A549 (cell line): ENCODE results near the gene CDT1. TPM values are rescaled to one million over a fixed set of nuclear protein-coding genes. Genes with fewer than 3 reads are reported as not detected.

Source experiments
- ATAC-seq, 2 experiments: fragments of 200-7000 bp in 1 of 2; fragments of >200 bp in 1 of 2; cut with Nextera tagmentation in 1 of 2; cut with Tn5 transposase in 1 of 2; 3 replicates each; pipeline versions ENCODE4 v1.8.0 to v1.9.1; 2018 to 2020; ENCODE audit warnings: mild to moderate bottlenecking in 1 of 2, moderate library complexity in 1 of 2
- CTCF ChIA-PET: fragments of 300-600 bp; sonication (Branson Sonifier 250); formaldehyde crosslinking; extraction: SDS; loops from one replicate; lab custom pipeline; 2021; ENCODE audit warnings: antibody characterized with exemption, inconsistent platforms; lab: Yijun Ruan, JAX
- POLR2A ChIA-PET: fragments of 350-600 bp; formaldehyde crosslinking; extraction: SDS; loops from one replicate; lab custom pipeline; 2021; ENCODE audit warnings: antibody characterized with exemption, inconsistent platforms; lab: Yijun Ruan, JAX
- DNase-seq, 2 experiments: peaks; one replicate each; pipeline versions ENCODE4 v3.0.0 to v3.0.0-alpha.2; 2011 to 2016; ENCODE audit warnings: low read depth in 1 of 2, low spot score in 1 of 2
- FAIRE-seq: peaks from 2 replicates; lab custom pipeline; 2011; peaks lifted over from hg19 to GRCh38; lab: Jason Lieb, UNC
- H3K27ac ChIP-seq, 2 experiments: fragments of >200 bp; sonication (Bioruptor Twin); formaldehyde crosslinking; 3 replicates each; pipeline ENCODE4 v1.5.1; 2016 to 2017
- H3K4me1 ChIP-seq: fragments of >200 bp; sonication (Bioruptor Twin); formaldehyde crosslinking; 3 replicates; pipeline ENCODE4 v1.6.1; 2016
- H3K4me2 ChIP-seq: fragments of >200 bp; sonication (Bioruptor Twin); formaldehyde crosslinking; 3 replicates; pipeline ENCODE4 v1.6.1; 2016
- H3K4me3 ChIP-seq: fragments of >200 bp; sonication (Bioruptor Twin); formaldehyde crosslinking; 3 replicates; pipeline ENCODE4 v1.5.1; 2016
- H3K9me3 ChIP-seq: fragments of >200 bp; sonication (Bioruptor Twin); formaldehyde crosslinking; 3 replicates; pipeline ENCODE4 v1.6.1; 2016
- CEBPB ChIP-seq, 2 experiments: fragments of >200 bp in 1 of 2; sonication (Bioruptor Twin) in 1 of 2; formaldehyde crosslinking in 1 of 2; IDR thresholded peaks; 2 replicates each; pipeline ENCODE4 v1.6.1; 2012 to 2016
- CHD2 ChIP-seq: fragments of 150-350 bp; IDR thresholded peaks from 2 replicates; pipeline ENCODE4 v1.6.1; 2014; ENCODE audit warnings: low read length; ENCODE audit not compliant: partially characterized antibody
- EHF ChIP-seq: fragments of 250-450 bp; sonication (Bioruptor Pico); IDR thresholded peaks from 2 replicates; pipeline ENCODE4 v1.5.0; 2020; ENCODE audit warnings: mild to moderate bottlenecking
- ESRRA ChIP-seq: fragments of 150-350 bp; IDR thresholded peaks from 2 replicates; pipeline ENCODE4 v1.6.1; 2014; ENCODE audit warnings: mild to moderate bottlenecking, low read length, borderline replicate concordance
- FOSL2 ChIP-seq, 2 experiments: fragments of 450-650 bp in 1 of 2; fragments of >200 bp in 1 of 2; sonication (Bioruptor Twin) in 1 of 2; formaldehyde crosslinking; IDR thresholded peaks; 2 replicates each; pipeline versions ENCODE4 v1.5.0 to v1.6.1; 2016 to 2020; ENCODE audit warnings: mild to moderate bottlenecking in 1 of 2, moderate library complexity in 1 of 2
- HOXB13 ChIP-seq: fragments of 250-450 bp; sonication (Bioruptor Pico); IDR thresholded peaks from 2 replicates; pipeline ENCODE4 v1.5.0; 2020; ENCODE audit warnings: low read depth, mild to moderate bottlenecking, moderate library complexity
- MAX ChIP-seq: IDR thresholded peaks from 2 replicates; pipeline ENCODE4 v1.6.1; 2012
- NFE2L2 ChIP-seq: fragments of 150-350 bp; conservative IDR thresholded peaks from 2 replicates; pipeline ENCODE4 v1.6.1; 2014; ENCODE audit warnings: low read length
- NPAS2 ChIP-seq: fragments of 250-450 bp; sonication (Bioruptor Pico); IDR thresholded peaks from 2 replicates; pipeline ENCODE4 v1.8.0; 2022; ENCODE audit warnings: mild to moderate bottlenecking, moderate library complexity, borderline replicate concordance
- PHF8 ChIP-seq: fragments of 200-600 bp; sonication (generic); IDR thresholded peaks from 2 replicates; pipeline ENCODE4 v1.6.1; 2016; ENCODE audit warnings: low read depth, mild to moderate bottlenecking, antibody characterized with exemption, moderate library complexity, borderline replicate concordance
- POLR2A ChIP-seq: IDR thresholded peaks from 2 replicates; pipeline ENCODE4 v1.6.1; 2012; ENCODE audit warnings: mild to moderate bottlenecking, low read length
- POLR2AphosphoS2 ChIP-seq: conservative IDR thresholded peaks from 2 replicates; pipeline ENCODE4 v1.6.1; 2012; ENCODE audit warnings: low read length, improper control_type of control experiment, inconsistent platforms
- RCOR1 ChIP-seq: fragments of 150-350 bp; IDR thresholded peaks from 2 replicates; pipeline ENCODE4 v1.6.1; 2014; ENCODE audit warnings: antibody characterized with exemption, low read length, low read depth
- RFX5 ChIP-seq: fragments of 450-650 bp; IDR thresholded peaks from 2 replicates; pipeline ENCODE4 v1.7.1; 2014; ENCODE audit warnings: antibody characterized with exemption, mild to moderate bottlenecking, moderate library complexity
- SMC3 ChIP-seq: fragments of >200 bp; sonication (Bioruptor Twin); formaldehyde crosslinking; IDR thresholded peaks from 3 replicates; pipeline ENCODE4 v1.6.1; 2018; ENCODE audit warnings: inconsistent platforms
- SREBF2 ChIP-seq: fragments of 450-650 bp; IDR thresholded peaks from 2 replicates; pipeline ENCODE4 v1.6.1; 2014; ENCODE audit warnings: mild to moderate bottlenecking, moderate library complexity
- TP53 ChIP-seq: fragments of 250-450 bp; sonication (Bioruptor Pico); IDR thresholded peaks from 2 replicates; pipeline ENCODE4 v1.5.0; 2021; ENCODE audit warnings: mild to moderate bottlenecking, moderate library complexity
- USF2 ChIP-seq: fragments of 450-650 bp; IDR thresholded peaks from 2 replicates; pipeline ENCODE4 v1.6.1; 2014; ENCODE audit warnings: antibody characterized with exemption
- ZC3H11A ChIP-seq: fragments of 450-650 bp; IDR thresholded peaks from 2 replicates; pipeline ENCODE4 v1.6.1; 2014; ENCODE audit warnings: antibody characterized with exemption, mild to moderate bottlenecking
- ZFP36 ChIP-seq: fragments of 450-650 bp; IDR thresholded peaks from 2 replicates; pipeline ENCODE4 v1.6.1; 2014; ENCODE audit warnings: borderline replicate concordance; ENCODE audit not compliant: partially characterized antibody
- ZSCAN20 ChIP-seq: fragments of 250-450 bp; sonication (Bioruptor Pico); IDR thresholded peaks from 2 replicates; pipeline ENCODE4 v1.8.0; 2022; ENCODE audit warnings: mild to moderate bottlenecking, moderate library complexity
- WGBS: methylation state at CpG from one replicate; pipeline ENCODE4 v1.1.6; 2017; ENCODE audit errors: missing lambda C conversion rate; 5-methylcytosine and 5-hydroxymethylcytosine counted together
- polyA plus RNA-seq, 4 experiments: library from polyadenylated mRNA; depleted of rRNA in 3 of 4; stranded (reverse); fragments of >200 nt; fragmentation: RNase III in 1 of 4; extraction: RNeasy Plus Mini Kit Qiagen cat#74134 plus additional on column Dnase treatment in 1 of 4; gene quantifications; 2 replicates in 3 of 4; 3 replicates in 1 of 4; pipeline ENCODE4 v1.2.3, GENCODE V29; 2011 to 2017
- TF ChIP-seq, protein P1 (sequence below): fragments of 250-450 bp; sonication (Bioruptor Pico); IDR thresholded peaks from 2 replicates; pipeline ENCODE4 v1.5.0; 2021; ENCODE audit warnings: mild to moderate bottlenecking, moderate library complexity, borderline replicate concordance
- TF ChIP-seq, protein P2 (sequence below): fragments of 150-350 bp; IDR thresholded peaks from 2 replicates; pipeline ENCODE4 v1.6.1; 2014; ENCODE audit warnings: low read depth, mild to moderate bottlenecking, low read length
- TF ChIP-seq, protein P3 (sequence below): fragments of >200 bp; sonication (Bioruptor Twin); formaldehyde crosslinking; IDR thresholded peaks from 2 replicates; pipeline ENCODE4 v1.6.1; 2016
- TF ChIP-seq, protein P4 (sequence below): fragments of >200 bp; sonication (Bioruptor Twin); formaldehyde crosslinking; IDR thresholded peaks from 3 replicates; pipeline ENCODE4 v1.6.1; 2016
- TF ChIP-seq, protein P5 (sequence below): IDR thresholded peaks from 2 replicates; pipeline ENCODE4 v1.6.1; 2012; ENCODE audit warnings: low read depth, borderline replicate concordance

Gene CDT1
- polyA plus RNA-seq, 2 of the 4 experiments (the other 2 are of a cell fraction), result 3.8 to 16.0 TPM

DNA sequence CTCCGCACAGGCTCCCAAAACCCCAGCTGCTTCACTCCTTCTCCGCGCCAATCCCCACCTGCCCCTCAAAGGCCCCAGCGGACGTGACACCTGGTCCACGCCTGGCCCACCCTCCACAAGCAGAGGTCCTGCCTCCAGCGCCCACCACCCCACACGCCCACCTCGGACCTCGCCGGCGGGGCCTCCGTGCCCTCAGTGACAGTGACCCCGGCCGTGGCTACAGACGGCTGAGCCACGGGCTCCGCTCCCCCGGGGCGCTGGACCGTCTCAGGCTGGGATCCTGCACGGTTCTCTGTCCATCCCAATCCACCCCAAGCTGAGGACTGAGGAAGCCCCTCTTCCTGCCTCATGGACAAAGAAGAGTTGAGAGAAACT lies 43.6 kb upstream of the CDT1 start:
- Histone ChIP-seq H3K9me3 (no peaks in the 10 kb centered on the region), H3K4me3 (no peak overlapping the region)
- no peak for DNase-seq
- TF ChIP-seq CHD2, result no peak
- TF ChIP-seq NPAS2, result no peak
- TF ChIP-seq, protein P1, sequence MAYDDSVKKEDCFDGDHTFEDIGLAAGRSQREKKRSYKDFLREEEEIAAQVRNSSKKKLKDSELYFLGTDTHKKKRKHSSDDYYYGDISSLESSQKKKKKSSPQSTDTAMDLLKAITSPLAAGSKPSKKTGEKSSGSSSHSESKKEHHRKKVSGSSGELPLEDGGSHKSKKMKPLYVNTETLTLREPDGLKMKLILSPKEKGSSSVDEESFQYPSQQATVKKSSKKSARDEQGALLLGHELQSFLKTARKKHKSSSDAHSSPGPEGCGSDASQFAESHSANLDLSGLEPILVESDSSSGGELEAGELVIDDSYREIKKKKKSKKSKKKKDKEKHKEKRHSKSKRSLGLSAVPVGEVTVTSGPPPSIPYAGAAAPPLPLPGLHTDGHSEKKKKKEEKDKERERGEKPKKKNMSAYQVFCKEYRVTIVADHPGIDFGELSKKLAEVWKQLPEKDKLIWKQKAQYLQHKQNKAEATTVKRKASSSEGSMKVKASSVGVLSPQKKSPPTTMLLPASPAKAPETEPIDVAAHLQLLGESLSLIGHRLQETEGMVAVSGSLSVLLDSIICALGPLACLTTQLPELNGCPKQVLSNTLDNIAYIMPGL (CRISPR knock-in tag), result no peak
- no peak for TF ChIP-seq RCOR1
- TF ChIP-seq HOXB13 (CRISPR knock-in tag), result no peak
- TF ChIP-seq RFX5, result no peak
- TF ChIP-seq, protein P2, sequence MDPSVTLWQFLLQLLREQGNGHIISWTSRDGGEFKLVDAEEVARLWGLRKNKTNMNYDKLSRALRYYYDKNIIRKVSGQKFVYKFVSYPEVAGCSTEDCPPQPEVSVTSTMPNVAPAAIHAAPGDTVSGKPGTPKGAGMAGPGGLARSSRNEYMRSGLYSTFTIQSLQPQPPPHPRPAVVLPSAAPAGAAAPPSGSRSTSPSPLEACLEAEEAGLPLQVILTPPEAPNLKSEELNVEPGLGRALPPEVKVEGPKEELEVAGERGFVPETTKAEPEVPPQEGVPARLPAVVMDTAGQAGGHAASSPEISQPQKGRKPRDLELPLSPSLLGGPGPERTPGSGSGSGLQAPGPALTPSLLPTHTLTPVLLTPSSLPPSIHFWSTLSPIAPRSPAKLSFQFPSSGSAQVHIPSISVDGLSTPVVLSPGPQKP, result no peak
- TF ChIP-seq MAX, result no peak
- no peak for TF ChIP-seq FOSL2 (IDR thresholded peaks at IDR 0.05)
- no peak for TF ChIP-seq FOSL2 (CRISPR knock-in tag; IDR thresholded peaks at IDR 0.05)
- TF ChIP-seq ZFP36, result no peak
- TF ChIP-seq, protein P3, sequence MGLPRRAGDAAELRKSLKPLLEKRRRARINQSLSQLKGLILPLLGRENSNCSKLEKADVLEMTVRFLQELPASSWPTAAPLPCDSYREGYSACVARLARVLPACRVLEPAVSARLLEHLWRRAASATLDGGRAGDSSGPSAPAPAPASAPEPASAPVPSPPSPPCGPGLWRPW, result no peak
- TF ChIP-seq ESRRA, result no peak
- TF ChIP-seq, all 56 proteins: peak for 0
- Histone ChIP-seq H3K4me2 (no peak overlapping the region), H3K27ac (no peak overlapping the region), H3K4me1 (peaks cover 19% of the 10 kb centered on the region)
- ATAC-seq (no peak), FAIRE-seq (no peak)
- WGBS, result 96% methylated on average over 17 of the region's 22 CpGs
- CTCF ChIA-PET, result interaction anchor here (1.6 to 31.8 kb wide), 4 partner anchors 10 to 40 kb away, joined by 4 to 596 read pairs (median 5); no protein-coding TSS in a partner anchor
- POLR2A ChIA-PET, result no interaction called here

DNA sequence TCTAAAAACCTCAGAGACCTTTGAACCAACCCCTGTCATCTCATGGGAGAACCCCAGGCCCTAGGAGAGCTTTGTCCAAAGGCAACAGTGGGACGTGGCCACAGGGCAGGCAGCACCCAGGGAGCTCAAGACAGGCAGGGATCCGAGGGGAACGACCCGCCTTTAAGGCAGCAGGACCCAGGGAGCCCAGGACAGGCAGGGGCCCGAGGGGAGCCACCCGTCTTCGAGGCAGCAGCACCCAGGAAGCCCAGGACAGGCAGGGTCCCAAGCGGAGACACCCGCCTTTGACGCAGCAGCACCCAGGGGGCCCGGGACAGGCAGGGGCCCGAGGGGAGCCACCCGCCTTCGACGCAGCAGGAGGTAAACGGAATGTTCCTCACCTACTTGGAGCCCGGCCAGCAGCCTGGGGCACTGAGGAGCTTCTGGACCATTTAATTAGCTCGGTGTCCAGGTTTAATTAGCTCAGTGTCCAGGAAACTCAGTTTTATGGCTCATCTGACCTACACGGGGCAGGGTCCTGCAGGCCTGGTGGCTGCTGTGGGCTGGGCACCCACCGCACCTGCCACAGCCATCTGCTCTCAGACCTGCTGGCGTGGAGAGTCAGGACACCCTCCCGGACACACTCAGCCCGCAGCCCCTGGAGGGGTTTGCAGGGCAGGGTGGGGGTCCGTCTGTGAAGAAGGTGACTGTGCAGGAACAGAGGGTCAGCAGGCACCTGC lies 43.0 kb upstream of the CDT1 start:
- FAIRE-seq (no peak), ATAC-seq (no peak), DNase-seq (no peak)
- Histone ChIP-seq H3K4me1 (peaks cover 24% of the 10 kb centered on the region), H3K9me3 (no peaks in the 10 kb centered on the region), H3K4me2 (no peak overlapping the region), H3K27ac (no peak overlapping the region), H3K4me3 (no peak overlapping the region)
- WGBS, result 90% methylated on average over 13 of the region's 24 CpGs
- TF ChIP-seq EHF (no peak), USF2 (no peak), SREBF2 (no peak), ESRRA (no peak), NFE2L2 (no peak), PHF8 (no peak), CEBPB (IDR thresholded peaks at IDR 0.05) (no peak), CHD2 (no peak), TP53 (CRISPR knock-in tag) (no peak), ZC3H11A (no peak), POLR2A (no peak), SMC3 (no peak), NPAS2 (no peak), POLR2AphosphoS2 (no peak), ZSCAN20 (CRISPR knock-in tag) (no peak), MAX (no peak)
- TF ChIP-seq, protein P4, sequence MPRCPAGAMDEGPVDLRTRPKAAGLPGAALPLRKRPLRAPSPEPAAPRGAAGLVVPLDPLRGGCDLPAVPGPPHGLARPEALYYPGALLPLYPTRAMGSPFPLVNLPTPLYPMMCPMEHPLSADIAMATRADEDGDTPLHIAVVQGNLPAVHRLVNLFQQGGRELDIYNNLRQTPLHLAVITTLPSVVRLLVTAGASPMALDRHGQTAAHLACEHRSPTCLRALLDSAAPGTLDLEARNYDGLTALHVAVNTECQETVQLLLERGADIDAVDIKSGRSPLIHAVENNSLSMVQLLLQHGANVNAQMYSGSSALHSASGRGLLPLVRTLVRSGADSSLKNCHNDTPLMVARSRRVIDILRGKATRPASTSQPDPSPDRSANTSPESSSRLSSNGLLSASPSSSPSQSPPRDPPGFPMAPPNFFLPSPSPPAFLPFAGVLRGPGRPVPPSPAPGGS, result no peak
- TF ChIP-seq, protein P3, result no peak
- TF ChIP-seq, protein P1 (CRISPR knock-in tag), result no peak
- TF ChIP-seq, protein P5, sequence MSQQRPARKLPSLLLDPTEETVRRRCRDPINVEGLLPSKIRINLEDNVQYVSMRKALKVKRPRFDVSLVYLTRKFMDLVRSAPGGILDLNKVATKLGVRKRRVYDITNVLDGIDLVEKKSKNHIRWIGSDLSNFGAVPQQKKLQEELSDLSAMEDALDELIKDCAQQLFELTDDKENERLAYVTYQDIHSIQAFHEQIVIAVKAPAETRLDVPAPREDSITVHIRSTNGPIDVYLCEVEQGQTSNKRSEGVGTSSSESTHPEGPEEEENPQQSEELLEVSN, result no peak
- ChIA-PET POLR2A (no interaction called here), CTCF (interaction anchor here (0.7 to 31.8 kb wide), 4 partner anchors 10 to 1233 kb away, joined by 3 to 596 read pairs (median 5); no protein-coding TSS in a partner anchor)
